22Rv1 (cell line): ENCODE measurements around the gene TAF7L.
"Not testable (repeated sequence)": the region's sequence is repeated elsewhere in the genome, so short reads cannot be mapped to it uniquely, and the experiment has no call there.

ENCODE experiments used
- ZFX ChIP-seq: fragments of 450-650 bp; IDR thresholded peaks from 2 replicates; pipeline ENCODE4 v1.6.1; 2017; ENCODE audit warnings: antibody characterized with exemption, borderline replicate concordance
- TF ChIP-seq, protein P1 (sequence below): fragments of 450-650 bp; IDR thresholded peaks from 2 replicates; pipeline ENCODE4 v1.5.1; 2017; ENCODE audit warnings: mild to moderate bottlenecking

DNA sequence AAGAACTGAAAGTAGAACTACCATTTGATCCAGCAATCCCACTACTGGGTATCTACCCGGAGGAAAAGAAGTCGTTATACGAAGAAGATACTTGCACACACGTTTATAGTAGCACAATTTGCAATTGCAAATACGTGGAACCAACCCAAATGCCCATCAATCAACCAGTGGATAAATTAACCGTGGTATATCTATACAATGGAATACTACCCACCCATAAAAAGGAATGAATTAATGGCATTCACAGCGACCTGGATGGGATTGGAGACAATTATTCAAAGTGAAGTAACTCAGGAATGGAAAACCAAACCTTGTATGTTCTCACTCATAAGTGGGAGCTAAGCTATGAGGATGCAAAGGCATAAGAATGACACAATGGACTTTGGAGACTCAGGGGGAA lies 43.2 kb upstream of the TAF7L start:
- TF ChIP-seq, protein P1, sequence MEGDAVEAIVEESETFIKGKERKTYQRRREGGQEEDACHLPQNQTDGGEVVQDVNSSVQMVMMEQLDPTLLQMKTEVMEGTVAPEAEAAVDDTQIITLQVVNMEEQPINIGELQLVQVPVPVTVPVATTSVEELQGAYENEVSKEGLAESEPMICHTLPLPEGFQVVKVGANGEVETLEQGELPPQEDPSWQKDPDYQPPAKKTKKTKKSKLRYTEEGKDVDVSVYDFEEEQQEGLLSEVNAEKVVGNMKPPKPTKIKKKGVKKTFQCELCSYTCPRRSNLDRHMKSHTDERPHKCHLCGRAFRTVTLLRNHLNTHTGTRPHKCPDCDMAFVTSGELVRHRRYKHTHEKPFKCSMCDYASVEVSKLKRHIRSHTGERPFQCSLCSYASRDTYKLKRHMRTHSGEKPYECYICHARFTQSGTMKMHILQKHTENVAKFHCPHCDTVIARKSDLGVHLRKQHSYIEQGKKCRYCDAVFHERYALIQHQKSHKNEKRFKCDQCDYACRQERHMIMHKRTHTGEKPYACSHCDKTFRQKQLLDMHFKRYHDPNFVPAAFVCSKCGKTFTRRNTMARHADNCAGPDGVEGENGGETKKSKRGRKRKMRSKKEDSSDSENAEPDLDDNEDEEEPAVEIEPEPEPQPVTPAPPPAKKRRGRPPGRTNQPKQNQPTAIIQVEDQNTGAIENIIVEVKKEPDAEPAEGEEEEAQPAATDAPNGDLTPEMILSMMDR: not testable (repeated sequence)
- not testable (repeated sequence) for TF ChIP-seq ZFX
